H1 (cell line): ENCODE data around the gene FNDC7.

Experiments used
- HDAC2 ChIP-seq, 2 experiments: fragments of 300-600 bp in 1 of 2; sonication (generic) in 1 of 2; IDR thresholded peaks; 2 replicates each; pipeline ENCODE4 v1.6.1; 2011 to 2012; ENCODE audit warnings: low read depth in 2 of 2, low read length in 2 of 2, mild to moderate bottlenecking in 2 of 2, moderate library complexity in 2 of 2, borderline replicate concordance in 1 of 2, inconsistent platforms in 1 of 2
- POLR2A ChIP-seq, 2 experiments: IDR thresholded peaks; 1 replicate in 1 of 2; 2 replicates in 1 of 2; pipeline ENCODE4 v1.6.1; 2011; ENCODE audit warnings: low read depth in 2 of 2, low read length in 2 of 2, mild to moderate bottlenecking in 2 of 2; ENCODE audit errors: control extremely low read depth in 1 of 2
- RAD21 ChIP-seq, 2 experiments: IDR thresholded peaks in 1 of 2; conservative IDR thresholded peaks in 1 of 2; 2 replicates each; pipeline ENCODE4 v1.6.1; 2011; ENCODE audit warnings: low read depth in 2 of 2, low read length in 2 of 2, improper control_type of control experiment in 1 of 2, inconsistent platforms in 1 of 2, mild to moderate bottlenecking in 1 of 2, moderate library complexity in 1 of 2

GRCh38 chr1:108679586-108680213, 33.0 kb upstream of the FNDC7 start:
- TF ChIP-seq HDAC2 (IDR thresholded peaks at IDR 0.05; ENCODE audit: borderline replicate concordance in 1 of 2, low read depth in 2 of 2, low read length in 2 of 2) (no peak), POLR2A (IDR thresholded peaks at IDR 0.05; ENCODE audit: control extremely low read depth in 1 of 2, low read depth in 2 of 2, low read length in 2 of 2) (no peak), RAD21 (IDR thresholded peaks at IDR 0.05 in 1 of 2, conservative IDR thresholded peaks at IDR 0.05 in 1 of 2; ENCODE audit: low read depth in 2 of 2, low read length in 2 of 2) (no peak)
